ENCODE data around the gene SPINK2. TPM values are rescaled to one million over a fixed set of nuclear protein-coding genes. Genes with fewer than 3 reads are reported as not detected.

Gene SPINK2
- total RNA-seq, 1 experiment from 2014 or later, result not detected

DNA sequence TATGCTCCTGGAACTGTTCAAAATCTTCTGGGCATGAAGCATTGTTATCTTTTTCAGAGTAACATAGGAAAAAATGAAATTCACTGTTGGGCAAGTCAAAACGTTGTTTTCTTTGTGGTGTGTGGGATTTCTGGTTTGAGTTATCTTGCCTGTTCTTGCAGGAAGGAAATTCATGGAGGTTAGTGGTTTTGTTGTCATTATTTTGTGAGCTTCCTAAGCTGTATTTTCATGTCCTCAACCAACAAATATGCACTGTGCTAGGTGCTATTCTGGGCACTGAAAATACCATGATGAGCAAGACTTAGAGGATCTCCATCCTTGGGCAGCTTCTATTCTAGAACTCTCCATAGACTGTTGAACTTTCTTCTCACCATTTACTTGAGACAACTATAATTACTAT, 16.9 kb downstream of the SPINK2 start:
- Histone ChIP-seq H3K4me1 (ENCODE audit: insufficient read depth, low read length) (no peaks in the 10 kb centered on the region), H3K9ac (ENCODE audit: low read length) (no peak overlapping the region), H2AFZ (ENCODE audit: low read length) (no peak overlapping the region), H3K9me2 (replicated peaks; ENCODE audit: low read length) (no peaks in the 10 kb centered on the region), H3K9me3 (ENCODE audit: low read length) (no peaks in the 10 kb centered on the region), H3K4me2 (ENCODE audit: low read length) (no peak overlapping the region), H3K36me3 (ENCODE audit: low read depth, low read length) (no peaks in the 10 kb centered on the region), H3K27ac (ENCODE audit: low read length) (no peak overlapping the region), H4K20me1 (ENCODE audit: low read length) (no peaks in the 10 kb centered on the region), H3K4me3 (ENCODE audit: low read length) (no peak overlapping the region), H3F3A (ENCODE audit: low read length, unreplicated experiment) (no peaks in the 10 kb centered on the region), H3K79me2 (ENCODE audit: low read length) (no peaks in the 10 kb centered on the region), H3K27me3 (ENCODE audit: low read length) (no peaks in the 10 kb centered on the region)
- no peak for DNase-seq
- POLR2A ChIA-PET (ENCODE audit: unreplicated experiment), result no interaction called here
- no peak for TF ChIP-seq EZH2phosphoT487 (IDR thresholded peaks at IDR 0.05; ENCODE audit: borderline replicate concordance, low read length)
- no peak for TF ChIP-seq EZH2 (IDR thresholded peaks at IDR 0.05; ENCODE audit: low read length, unreplicated experiment)
- TF ChIP-seq, protein P1, sequence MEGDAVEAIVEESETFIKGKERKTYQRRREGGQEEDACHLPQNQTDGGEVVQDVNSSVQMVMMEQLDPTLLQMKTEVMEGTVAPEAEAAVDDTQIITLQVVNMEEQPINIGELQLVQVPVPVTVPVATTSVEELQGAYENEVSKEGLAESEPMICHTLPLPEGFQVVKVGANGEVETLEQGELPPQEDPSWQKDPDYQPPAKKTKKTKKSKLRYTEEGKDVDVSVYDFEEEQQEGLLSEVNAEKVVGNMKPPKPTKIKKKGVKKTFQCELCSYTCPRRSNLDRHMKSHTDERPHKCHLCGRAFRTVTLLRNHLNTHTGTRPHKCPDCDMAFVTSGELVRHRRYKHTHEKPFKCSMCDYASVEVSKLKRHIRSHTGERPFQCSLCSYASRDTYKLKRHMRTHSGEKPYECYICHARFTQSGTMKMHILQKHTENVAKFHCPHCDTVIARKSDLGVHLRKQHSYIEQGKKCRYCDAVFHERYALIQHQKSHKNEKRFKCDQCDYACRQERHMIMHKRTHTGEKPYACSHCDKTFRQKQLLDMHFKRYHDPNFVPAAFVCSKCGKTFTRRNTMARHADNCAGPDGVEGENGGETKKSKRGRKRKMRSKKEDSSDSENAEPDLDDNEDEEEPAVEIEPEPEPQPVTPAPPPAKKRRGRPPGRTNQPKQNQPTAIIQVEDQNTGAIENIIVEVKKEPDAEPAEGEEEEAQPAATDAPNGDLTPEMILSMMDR (conservative IDR thresholded peaks at IDR 0.05; ENCODE audit: low read depth, low read length), result no peak
- no TSS peak for BruUV-seq (replicated peaks)
- intact Hi-C loops (cut with micrococcal nuclease), result loop anchor here (5.0 kb wide), 2 partner anchors 122 to 297 kb away; partner anchors contain the start of genes ARL9 and HOPX
- no peak for ATAC-seq
- CTCF ChIA-PET, result no interaction called here

GRCh38 chr4:56803471-56803870, 18.0 kb downstream of the SPINK2 start:
- no peak overlapping the region for H3K9ac ChIP-seq (ENCODE audit: low read length)
- no peak overlapping the region for H2AFZ ChIP-seq (ENCODE audit: low read length)
- no peaks in the 10 kb centered on the region for H3K4me1 ChIP-seq (ENCODE audit: insufficient read depth, low read length)
- no peaks in the 10 kb centered on the region for H3K27me3 ChIP-seq (ENCODE audit: low read length)
- ATAC-seq (no peak), DNase-seq (peak; percentile 15)
- no peaks in the 10 kb centered on the region for H3F3A ChIP-seq (ENCODE audit: low read length, unreplicated experiment)
- TF ChIP-seq EZH2 (IDR thresholded peaks at IDR 0.05; ENCODE audit: low read length, unreplicated experiment), result no peak
- no peak for TF ChIP-seq EZH2phosphoT487 (IDR thresholded peaks at IDR 0.05; ENCODE audit: borderline replicate concordance, low read length)
- TF ChIP-seq, protein P1 (conservative IDR thresholded peaks at IDR 0.05; ENCODE audit: low read depth, low read length), result no peak
- no peaks in the 10 kb centered on the region for H3K36me3 ChIP-seq (ENCODE audit: low read depth, low read length)
- ChIA-PET CTCF (no interaction called here), POLR2A (ENCODE audit: unreplicated experiment) (no interaction called here)
- no peaks in the 10 kb centered on the region for H3K9me3 ChIP-seq (ENCODE audit: low read length)
- no peak overlapping the region for H3K4me2 ChIP-seq (ENCODE audit: low read length)
- H3K4me3 ChIP-seq (ENCODE audit: low read length), result no peak overlapping the region
- intact Hi-C loops (cut with micrococcal nuclease), result loop anchor here (5.0 kb wide), 2 partner anchors 121 to 296 kb away; partner anchors contain the start of genes ARL9 and HOPX
- no TSS peak for BruUV-seq (replicated peaks)
- no peaks in the 10 kb centered on the region for H3K79me2 ChIP-seq (ENCODE audit: low read length)
- H3K27ac ChIP-seq (ENCODE audit: low read length), result no peak overlapping the region
- no peaks in the 10 kb centered on the region for H4K20me1 ChIP-seq (ENCODE audit: low read length)
- H3K9me2 ChIP-seq (replicated peaks; ENCODE audit: low read length), result no peaks in the 10 kb centered on the region
